GM12878 (cell line): Measurements from ENCODE around the gene CELA3B. TPM values are rescaled to one million over a fixed set of nuclear protein-coding genes. Genes with fewer than 3 reads are reported as not detected.

ENCODE experiments used
- ATF7 ChIP-seq: fragments of 450-650 bp; IDR thresholded peaks from 2 replicates; pipeline ENCODE4 v1.6.1; 2016; ENCODE audit warnings: low read depth, mild to moderate bottlenecking
- CREB1 ChIP-seq: IDR thresholded peaks from 2 replicates; pipeline ENCODE4 v1.6.1; 2012; ENCODE audit warnings: low read depth, mild to moderate bottlenecking, inconsistent platforms
- GABPA ChIP-seq: IDR thresholded peaks from 2 replicates; pipeline ENCODE4 v1.6.1; 2014; ENCODE audit warnings: antibody characterized with exemption, low read depth, mild to moderate bottlenecking, inconsistent platforms
- HDAC2 ChIP-seq: fragments of 200-600 bp; sonication (generic); IDR thresholded peaks from 2 replicates; pipeline ENCODE4 v1.6.1; 2017
- IKZF2 ChIP-seq, 2 experiments: fragments of 450-650 bp; IDR thresholded peaks; 2 replicates each; pipeline ENCODE4 v1.6.1; 2017; ENCODE audit warnings: mild to moderate bottlenecking in 2 of 2, moderate library complexity in 2 of 2
- NFXL1 ChIP-seq: fragments of 450-650 bp; IDR thresholded peaks from 2 replicates; pipeline ENCODE4 v1.6.1; 2017; ENCODE audit warnings: antibody characterized with exemption, mild to moderate bottlenecking, borderline replicate concordance
- POLR2AphosphoS2 ChIP-seq: IDR thresholded peaks from 2 replicates; pipeline ENCODE4 v1.6.1; 2011; ENCODE audit warnings: low read depth, mild to moderate bottlenecking, low read length, improper control_type of control experiment, moderate library complexity
- SRF ChIP-seq, 2 experiments: IDR thresholded peaks; 2 replicates each; pipeline ENCODE4 v1.6.1; 2011; ENCODE audit warnings: low read depth in 2 of 2, low read length in 2 of 2, mild to moderate bottlenecking in 1 of 2, moderate library complexity in 1 of 2
- TCF7 ChIP-seq: IDR thresholded peaks from 2 replicates; pipeline ENCODE4 v1.6.1; 2014; ENCODE audit warnings: antibody characterized with exemption, borderline replicate concordance
- ZBED1 ChIP-seq: IDR thresholded peaks from 2 replicates; pipeline ENCODE4 v1.6.1; 2016; ENCODE audit warnings: borderline replicate concordance
- polyA plus RNA-seq, 11 experiments: library from polyadenylated mRNA; depleted of rRNA in 4 of 11; unstranded in 6 of 11; stranded (reverse) in 5 of 11; fragments of >200 nt; fragmentation: Nextera tagmentation in 4 of 11; fragmentation: Illumina TruSeq in 1 of 11; extraction: Ambion mirVana in 4 of 11; extraction: Trizol in 1 of 11; gene quantifications; 1 replicate in 1 of 11; 2 replicates in 10 of 11; pipeline versions ENCODE4 v1.2.1 to v1.2.3, GENCODE V29; 2011 to 2016; ENCODE audit warnings: inconsistent platforms in 2 of 11, missing spikeins in 2 of 11, low read depth in 1 of 11
- total RNA-seq, 4 experiments: library from RNA; depleted of rRNA in 3 of 4; stranded (reverse); fragments of >200 nt in 3 of 4; fragmentation: Illumina TruSeq in 1 of 4; extraction: Trizol in 1 of 4; gene quantifications; 2 replicates each; pipeline versions ENCODE4 v1.2.1 to v1.2.3, GENCODE V29; 2013 to 2021
- TF ChIP-seq, protein P1 (sequence below): IDR thresholded peaks from 2 replicates; pipeline ENCODE4 v1.6.1; 2012; ENCODE audit warnings: improper control_type of control experiment, low read depth, low read length; ENCODE audit not compliant: insufficient replicate concordance
- TF ChIP-seq, protein P2 (sequence below): fragments of 450-650 bp; conservative IDR thresholded peaks from 2 replicates; pipeline ENCODE4 v1.6.1; 2017; ENCODE audit warnings: mild to moderate bottlenecking, moderate library complexity
- TF ChIP-seq, protein P3 (sequence below): IDR thresholded peaks from 2 replicates; pipeline ENCODE4 v1.6.1; 2011; ENCODE audit warnings: low read depth, mild to moderate bottlenecking, low read length, moderate library complexity, borderline replicate concordance; ENCODE audit errors: extremely low read depth
- TF ChIP-seq, protein P4 (sequence below): fragments of 450-650 bp; IDR thresholded peaks from 2 replicates; pipeline ENCODE4 v1.6.1; 2018; ENCODE audit warnings: borderline replicate concordance, mild to moderate bottlenecking; ENCODE audit not compliant: partially characterized antibody
- TF ChIP-seq, protein P5 (sequence below): IDR thresholded peaks from 2 replicates; pipeline ENCODE4 v1.6.1; 2011; ENCODE audit warnings: mild to moderate bottlenecking, low read depth, low read length, moderate library complexity; ENCODE audit not compliant: insufficient replicate concordance
- TF ChIP-seq, protein P6 (sequence below): fragments of 450-650 bp; IDR thresholded peaks from 2 replicates; pipeline ENCODE4 v1.6.1; 2017; ENCODE audit warnings: borderline replicate concordance

The CELA3B gene
- total and polyA plus RNA-seq, 10 of the 15 experiments (the other 5 are each of a cell fraction or from before 2014, with no cell fraction given), result 4.1 TPM; not detected in 9

DNA sequence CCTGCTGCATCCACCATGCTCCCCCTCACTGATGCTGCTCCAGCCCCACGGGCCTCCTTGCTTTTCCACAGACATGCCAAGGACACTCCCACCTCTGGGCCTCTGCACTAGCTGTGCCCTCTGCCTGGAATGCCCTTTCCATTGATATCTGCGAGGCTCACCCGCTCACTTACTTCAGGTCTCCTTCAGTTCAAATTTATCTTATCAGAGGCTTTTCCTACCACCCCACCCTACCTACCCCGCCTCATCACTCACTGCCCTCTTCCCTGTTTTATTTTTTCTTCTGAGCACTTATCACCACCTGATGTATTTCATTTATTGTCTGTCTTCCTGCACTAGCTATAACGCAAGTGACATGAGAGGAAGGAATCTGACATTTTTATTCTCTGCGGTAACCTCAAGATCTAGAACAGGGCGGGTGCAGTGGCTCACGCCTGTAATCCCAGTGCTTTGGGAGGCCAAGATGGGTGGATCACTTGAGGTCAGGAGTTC lies 46.7 kb upstream of the CELA3B start (continued):
- TF ChIP-seq, protein P1, sequence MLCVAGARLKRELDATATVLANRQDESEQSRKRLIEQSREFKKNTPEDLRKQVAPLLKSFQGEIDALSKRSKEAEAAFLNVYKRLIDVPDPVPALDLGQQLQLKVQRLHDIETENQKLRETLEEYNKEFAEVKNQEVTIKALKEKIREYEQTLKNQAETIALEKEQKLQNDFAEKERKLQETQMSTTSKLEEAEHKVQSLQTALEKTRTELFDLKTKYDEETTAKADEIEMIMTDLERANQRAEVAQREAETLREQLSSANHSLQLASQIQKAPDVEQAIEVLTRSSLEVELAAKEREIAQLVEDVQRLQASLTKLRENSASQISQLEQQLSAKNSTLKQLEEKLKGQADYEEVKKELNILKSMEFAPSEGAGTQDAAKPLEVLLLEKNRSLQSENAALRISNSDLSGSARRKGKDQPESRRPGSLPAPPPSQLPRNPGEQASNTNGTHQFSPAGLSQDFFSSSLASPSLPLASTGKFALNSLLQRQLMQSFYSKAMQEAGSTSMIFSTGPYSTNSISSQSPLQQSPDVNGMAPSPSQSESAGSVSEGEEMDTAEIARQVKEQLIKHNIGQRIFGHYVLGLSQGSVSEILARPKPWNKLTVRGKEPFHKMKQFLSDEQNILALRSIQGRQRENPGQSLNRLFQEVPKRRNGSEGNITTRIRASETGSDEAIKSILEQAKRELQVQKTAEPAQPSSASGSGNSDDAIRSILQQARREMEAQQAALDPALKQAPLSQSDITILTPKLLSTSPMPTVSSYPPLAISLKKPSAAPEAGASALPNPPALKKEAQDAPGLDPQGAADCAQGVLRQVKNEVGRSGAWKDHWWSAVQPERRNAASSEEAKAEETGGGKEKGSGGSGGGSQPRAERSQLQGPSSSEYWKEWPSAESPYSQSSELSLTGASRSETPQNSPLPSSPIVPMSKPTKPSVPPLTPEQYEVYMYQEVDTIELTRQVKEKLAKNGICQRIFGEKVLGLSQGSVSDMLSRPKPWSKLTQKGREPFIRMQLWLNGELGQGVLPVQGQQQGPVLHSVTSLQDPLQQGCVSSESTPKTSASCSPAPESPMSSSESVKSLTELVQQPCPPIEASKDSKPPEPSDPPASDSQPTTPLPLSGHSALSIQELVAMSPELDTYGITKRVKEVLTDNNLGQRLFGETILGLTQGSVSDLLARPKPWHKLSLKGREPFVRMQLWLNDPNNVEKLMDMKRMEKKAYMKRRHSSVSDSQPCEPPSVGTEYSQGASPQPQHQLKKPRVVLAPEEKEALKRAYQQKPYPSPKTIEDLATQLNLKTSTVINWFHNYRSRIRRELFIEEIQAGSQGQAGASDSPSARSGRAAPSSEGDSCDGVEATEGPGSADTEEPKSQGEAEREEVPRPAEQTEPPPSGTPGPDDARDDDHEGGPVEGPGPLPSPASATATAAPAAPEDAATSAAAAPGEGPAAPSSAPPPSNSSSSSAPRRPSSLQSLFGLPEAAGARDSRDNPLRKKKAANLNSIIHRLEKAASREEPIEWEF, result no peak
- TF ChIP-seq, protein P2, sequence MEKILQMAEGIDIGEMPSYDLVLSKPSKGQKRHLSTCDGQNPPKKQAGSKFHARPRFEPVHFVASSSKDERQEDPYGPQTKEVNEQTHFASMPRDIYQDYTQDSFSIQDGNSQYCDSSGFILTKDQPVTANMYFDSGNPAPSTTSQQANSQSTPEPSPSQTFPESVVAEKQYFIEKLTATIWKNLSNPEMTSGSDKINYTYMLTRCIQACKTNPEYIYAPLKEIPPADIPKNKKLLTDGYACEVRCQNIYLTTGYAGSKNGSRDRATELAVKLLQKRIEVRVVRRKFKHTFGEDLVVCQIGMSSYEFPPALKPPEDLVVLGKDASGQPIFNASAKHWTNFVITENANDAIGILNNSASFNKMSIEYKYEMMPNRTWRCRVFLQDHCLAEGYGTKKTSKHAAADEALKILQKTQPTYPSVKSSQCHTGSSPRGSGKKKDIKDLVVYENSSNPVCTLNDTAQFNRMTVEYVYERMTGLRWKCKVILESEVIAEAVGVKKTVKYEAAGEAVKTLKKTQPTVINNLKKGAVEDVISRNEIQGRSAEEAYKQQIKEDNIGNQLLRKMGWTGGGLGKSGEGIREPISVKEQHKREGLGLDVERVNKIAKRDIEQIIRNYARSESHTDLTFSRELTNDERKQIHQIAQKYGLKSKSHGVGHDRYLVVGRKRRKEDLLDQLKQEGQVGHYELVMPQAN, result no peak
- TF ChIP-seq CREB1 (no peak), TCF7 (no peak), NFXL1 (no peak), IKZF2 (IDR thresholded peaks at IDR 0.05) (no peak), POLR2AphosphoS2 (no peak), ZBED1 (no peak), SRF (IDR thresholded peaks at IDR 0.05; ENCODE audit: low read depth in 2 of 2, low read length in 2 of 2) (no peak), HDAC2 (no peak), ATF7 (no peak), GABPA (no peak)
- TF ChIP-seq, protein P3, sequence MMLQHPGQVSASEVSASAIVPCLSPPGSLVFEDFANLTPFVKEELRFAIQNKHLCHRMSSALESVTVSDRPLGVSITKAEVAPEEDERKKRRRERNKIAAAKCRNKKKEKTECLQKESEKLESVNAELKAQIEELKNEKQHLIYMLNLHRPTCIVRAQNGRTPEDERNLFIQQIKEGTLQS, result no peak
- TF ChIP-seq, protein P4, sequence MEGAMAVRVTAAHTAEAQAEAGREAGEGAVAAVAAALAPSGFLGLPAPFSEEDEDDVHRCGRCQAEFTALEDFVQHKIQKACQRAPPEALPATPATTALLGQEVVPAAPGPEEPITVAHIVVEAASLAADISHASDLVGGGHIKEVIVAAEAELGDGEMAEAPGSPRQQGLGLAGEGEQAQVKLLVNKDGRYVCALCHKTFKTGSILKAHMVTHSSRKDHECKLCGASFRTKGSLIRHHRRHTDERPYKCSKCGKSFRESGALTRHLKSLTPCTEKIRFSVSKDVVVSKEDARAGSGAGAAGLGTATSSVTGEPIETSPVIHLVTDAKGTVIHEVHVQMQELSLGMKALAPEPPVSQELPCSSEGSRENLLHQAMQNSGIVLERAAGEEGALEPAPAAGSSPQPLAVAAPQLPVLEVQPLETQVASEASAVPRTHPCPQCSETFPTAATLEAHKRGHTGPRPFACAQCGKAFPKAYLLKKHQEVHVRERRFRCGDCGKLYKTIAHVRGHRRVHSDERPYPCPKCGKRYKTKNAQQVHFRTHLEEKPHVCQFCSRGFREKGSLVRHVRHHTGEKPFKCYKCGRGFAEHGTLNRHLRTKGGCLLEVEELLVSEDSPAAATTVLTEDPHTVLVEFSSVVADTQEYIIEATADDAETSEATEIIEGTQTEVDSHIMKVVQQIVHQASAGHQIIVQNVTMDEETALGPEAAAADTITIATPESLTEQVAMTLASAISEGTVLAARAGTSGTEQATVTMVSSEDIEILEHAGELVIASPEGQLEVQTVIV, result no peak
- TF ChIP-seq, protein P5, sequence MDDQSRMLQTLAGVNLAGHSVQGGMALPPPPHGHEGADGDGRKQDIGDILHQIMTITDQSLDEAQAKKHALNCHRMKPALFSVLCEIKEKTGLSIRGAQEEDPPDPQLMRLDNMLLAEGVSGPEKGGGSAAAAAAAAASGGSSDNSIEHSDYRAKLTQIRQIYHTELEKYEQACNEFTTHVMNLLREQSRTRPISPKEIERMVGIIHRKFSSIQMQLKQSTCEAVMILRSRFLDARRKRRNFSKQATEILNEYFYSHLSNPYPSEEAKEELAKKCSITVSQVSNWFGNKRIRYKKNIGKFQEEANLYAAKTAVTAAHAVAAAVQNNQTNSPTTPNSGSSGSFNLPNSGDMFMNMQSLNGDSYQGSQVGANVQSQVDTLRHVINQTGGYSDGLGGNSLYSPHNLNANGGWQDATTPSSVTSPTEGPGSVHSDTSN, result no peak
- TF ChIP-seq, protein P6, sequence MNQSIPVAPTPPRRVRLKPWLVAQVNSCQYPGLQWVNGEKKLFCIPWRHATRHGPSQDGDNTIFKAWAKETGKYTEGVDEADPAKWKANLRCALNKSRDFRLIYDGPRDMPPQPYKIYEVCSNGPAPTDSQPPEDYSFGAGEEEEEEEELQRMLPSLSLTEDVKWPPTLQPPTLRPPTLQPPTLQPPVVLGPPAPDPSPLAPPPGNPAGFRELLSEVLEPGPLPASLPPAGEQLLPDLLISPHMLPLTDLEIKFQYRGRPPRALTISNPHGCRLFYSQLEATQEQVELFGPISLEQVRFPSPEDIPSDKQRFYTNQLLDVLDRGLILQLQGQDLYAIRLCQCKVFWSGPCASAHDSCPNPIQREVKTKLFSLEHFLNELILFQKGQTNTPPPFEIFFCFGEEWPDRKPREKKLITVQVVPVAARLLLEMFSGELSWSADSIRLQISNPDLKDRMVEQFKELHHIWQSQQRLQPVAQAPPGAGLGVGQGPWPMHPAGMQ, result no peak
